HL-60/S4 (cell line): ENCODE results near the gene RXYLT1.
"Not testable (repeated sequence)": the region's sequence is repeated elsewhere in the genome, so short reads cannot be mapped to it uniquely, and the experiment has no call there.

Experiments
- in situ Hi-C: fragments of 300-500 bp; cut with MboI; formaldehyde crosslinking; loops from 2 replicates; pipeline ENCODE4 v1.14.3; 2022; ENCODE audit warnings: low sequenced_read_pairs

The RXYLT1 gene, protein sequence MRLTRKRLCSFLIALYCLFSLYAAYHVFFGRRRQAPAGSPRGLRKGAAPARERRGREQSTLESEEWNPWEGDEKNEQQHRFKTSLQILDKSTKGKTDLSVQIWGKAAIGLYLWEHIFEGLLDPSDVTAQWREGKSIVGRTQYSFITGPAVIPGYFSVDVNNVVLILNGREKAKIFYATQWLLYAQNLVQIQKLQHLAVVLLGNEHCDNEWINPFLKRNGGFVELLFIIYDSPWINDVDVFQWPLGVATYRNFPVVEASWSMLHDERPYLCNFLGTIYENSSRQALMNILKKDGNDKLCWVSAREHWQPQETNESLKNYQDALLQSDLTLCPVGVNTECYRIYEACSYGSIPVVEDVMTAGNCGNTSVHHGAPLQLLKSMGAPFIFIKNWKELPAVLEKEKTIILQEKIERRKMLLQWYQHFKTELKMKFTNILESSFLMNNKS

DNA sequence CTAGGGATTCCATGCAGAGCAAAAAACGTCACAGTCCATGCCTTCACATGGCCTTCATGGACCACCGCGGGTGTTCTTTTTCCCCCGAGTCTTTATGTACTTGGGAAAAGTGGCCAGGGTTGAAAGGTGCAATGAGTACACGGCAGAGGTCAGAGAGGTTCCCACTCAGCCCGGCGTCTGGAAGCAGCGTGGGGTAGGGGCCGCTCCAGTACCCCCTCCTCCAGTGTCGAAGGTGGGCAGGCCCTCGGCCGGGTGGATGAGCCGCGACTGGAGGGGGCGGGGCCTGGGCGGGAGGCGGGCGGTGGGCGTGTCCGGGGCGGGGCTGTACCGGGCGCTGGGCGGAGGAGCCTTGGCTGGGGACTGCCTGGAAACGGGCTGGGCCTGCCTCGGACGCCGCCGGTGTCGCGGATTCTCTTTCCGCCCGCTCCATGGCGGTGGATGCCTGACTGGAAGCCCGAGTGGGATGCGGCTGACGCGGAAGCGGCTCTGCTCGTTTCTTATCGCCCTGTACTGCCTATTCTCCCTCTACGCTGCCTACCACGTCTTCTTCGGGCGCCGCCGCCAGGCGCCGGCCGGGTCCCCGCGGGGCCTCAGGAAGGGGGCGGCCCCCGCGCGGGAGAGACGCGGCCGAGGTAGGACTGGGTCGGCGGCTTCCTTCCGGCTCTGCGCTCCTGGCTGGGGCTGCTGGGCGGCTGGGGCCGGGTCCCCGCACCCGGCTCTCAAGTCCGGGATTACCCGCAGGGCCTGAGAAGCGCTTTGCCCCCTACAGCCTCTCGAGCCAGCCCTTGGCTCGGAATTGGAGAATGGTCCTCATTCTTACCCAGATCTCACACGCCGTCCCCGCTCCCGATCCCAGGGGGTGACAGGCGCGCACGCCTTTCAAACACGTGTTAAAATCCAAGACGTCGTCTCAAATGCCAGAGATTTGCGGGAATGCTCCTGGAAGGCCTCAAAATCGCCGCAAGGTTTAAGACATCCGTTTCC, at the start of gene RXYLT1:
TSS of gene RXYLT1 (plus strand) at position 412 of the 984 bp plus-strand sequence. CDS start at position 464, 52 bp downstream.
- in situ Hi-C loops: no loop called here

DNA sequence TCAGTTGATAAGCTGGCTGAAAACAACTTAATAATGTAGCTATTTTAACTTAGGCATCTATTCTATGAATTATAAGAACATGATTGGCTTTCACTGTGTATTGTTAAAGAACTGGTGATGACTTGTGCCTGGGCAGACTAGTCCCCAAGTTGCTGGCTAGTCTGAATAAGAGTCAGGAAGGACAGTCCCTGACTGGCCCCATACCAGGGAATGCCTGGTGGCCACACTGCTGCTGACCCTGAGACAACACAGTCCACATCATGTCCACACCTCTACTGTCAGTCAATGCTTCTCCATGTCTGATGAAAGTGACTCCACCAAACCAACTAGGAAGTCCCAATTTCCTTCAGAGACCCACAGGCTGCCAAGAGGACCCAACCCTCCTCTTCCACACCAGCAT, 46.9 kb upstream of the RXYLT1 start:
- in situ Hi-C loops: not testable (repeated sequence)

DNA sequence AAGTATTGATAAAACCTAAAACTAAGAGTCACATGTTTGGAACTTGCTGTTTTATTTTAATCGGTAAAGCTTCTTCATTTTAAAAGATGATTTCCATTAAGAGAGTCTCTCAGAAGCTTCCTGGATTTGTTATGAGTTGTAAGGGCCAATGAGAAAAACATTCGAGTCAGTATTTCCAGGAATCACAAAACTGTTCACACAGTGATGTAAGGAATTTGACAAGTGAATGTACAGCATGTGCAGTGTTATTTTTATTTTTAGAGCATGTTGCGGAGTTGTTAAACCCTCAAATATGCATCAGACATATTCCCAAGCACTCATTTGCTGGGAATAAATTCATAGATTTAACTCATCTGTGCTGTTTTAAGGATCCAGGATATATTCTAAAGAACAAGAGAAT, 46.1 kb upstream of the RXYLT1 start:
- in situ Hi-C loops: not testable (repeated sequence)

DNA sequence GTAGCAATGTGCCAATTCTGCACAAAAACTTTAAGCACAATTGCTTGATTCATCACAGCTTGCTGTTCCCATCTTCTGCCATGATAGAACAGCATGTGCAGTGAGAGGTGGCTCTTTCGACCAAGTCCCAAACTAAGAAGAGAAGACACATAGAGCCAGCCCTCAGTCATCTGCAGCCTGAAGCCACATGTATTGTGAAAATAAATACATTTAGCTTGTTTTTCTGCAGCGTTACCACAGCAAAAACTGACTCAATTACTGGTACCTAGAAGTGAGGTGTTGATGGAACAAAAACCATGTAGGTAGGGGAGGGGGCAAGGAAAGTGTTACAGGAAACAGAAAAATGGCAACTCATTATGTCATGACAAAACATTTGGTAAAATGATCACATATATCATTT, 39.2 kb upstream of the RXYLT1 start:
- in situ Hi-C loops: not testable (repeated sequence)

DNA sequence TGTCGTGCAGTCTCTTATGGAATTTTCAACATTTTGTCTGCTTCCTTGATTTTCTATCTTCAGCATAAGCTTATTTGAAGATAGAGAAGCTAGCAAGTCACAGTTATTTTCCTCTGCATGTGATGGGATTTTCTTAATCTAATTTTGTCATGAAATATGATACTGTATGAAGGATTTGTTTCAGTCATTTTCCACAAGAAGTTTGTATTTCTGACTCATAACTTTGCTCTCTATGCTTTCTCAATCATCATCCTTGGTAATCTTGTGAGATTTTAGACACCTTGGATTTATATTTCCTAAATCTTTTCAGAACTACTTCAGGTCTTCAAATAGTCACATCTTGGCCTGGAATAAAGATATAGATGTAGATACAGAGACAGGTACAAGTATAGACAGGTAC, 38.3 kb upstream of the RXYLT1 start:
- in situ Hi-C loops: not testable (repeated sequence)

DNA sequence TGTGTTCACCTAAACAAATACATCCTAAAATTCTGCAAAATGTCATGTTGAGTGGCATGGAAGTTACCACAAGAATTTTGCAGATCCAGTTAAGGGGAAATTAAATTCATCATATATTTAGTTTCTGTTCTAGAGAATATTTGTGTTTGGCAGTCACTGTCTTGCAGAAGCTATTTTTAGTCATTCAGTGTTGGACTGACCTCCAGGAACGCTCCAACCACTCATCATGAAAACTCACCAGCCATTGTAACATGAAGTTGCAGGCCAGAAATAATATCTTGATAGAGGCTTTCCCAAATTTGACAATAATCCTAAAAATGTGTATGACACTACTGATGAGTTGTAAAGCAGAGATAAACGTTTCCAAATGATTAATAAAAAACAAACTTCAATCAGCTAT, 35.6 kb upstream of the RXYLT1 start:
- in situ Hi-C loops: not testable (repeated sequence)

DNA sequence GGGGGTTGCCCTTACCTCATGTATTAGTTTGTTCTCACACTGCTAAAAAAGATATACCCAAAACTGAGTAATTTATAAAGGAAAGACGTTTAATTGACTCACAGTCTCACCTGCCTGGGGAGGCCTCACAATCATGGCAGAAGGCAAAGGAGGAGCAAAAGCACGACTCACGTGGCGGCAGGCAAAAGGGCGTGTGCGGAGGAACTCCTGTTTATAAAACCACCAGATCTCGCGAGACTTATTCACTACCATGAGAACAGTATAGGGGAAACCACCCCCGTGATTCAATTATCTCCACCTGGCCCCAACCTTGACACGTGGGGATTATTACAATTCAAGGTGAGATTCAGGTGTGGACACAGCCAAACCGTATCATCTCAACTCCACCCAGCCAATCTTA, 33.2 kb upstream of the RXYLT1 start:
- in situ Hi-C loops: not testable (repeated sequence)

DNA sequence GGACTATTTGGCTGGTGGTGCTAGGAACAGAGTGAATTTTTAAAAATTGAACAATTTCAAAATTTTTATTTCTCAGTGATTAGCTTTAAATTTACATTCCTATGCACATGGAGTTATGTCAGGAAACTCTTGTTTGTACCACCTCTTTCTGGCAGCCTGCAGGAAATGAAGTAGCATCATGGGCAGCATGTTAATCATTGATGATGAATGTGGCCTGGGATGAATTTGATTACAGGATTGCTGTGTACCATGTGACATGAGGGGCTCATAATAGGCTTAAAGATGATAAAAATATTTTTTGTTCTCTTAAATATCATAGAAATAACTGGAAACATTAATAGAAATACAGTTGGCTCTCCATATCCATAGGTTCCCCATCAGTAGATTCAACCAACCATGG, 32.6 kb upstream of the RXYLT1 start:
- in situ Hi-C loops: not testable (repeated sequence)

DNA sequence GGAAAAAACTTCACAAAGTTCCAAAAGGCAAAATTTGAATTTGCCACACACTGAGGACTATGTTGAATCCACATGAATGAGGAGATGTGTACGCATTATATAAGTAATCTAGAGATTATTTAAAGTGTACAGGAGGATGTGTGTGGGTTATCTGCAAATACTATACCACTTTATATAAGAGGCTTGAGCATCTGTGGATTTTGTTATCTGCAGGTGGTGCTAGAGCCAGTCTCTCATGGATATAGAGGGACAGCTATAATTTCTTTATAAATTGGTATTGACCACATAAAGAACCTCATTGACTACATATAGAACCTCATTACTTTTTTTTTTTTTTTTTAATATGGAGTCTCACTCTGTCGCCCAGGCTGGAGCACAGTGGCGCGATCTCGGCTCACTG, 32.2 kb upstream of the RXYLT1 start:
- in situ Hi-C loops: no loop called here

DNA sequence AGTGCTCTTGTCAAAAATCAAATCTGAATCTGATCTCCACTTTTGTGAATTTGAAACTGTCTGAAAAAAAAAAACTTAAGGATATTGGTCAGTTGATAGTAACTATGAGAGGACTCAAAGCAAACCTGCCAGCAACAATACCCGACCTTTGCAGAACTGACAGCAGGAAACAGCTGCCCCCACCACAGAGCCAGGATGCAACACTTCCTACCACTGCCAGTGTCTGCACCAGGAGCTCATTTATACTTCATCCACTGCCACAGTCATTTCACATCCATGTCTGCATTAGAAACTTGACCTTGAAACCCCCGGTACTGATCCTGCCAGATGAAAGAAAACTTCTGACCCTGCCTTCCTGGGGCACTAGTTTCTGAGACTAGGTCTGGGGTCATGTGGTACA, 27.4 kb upstream of the RXYLT1 start:
- in situ Hi-C loops: no loop called here

DNA sequence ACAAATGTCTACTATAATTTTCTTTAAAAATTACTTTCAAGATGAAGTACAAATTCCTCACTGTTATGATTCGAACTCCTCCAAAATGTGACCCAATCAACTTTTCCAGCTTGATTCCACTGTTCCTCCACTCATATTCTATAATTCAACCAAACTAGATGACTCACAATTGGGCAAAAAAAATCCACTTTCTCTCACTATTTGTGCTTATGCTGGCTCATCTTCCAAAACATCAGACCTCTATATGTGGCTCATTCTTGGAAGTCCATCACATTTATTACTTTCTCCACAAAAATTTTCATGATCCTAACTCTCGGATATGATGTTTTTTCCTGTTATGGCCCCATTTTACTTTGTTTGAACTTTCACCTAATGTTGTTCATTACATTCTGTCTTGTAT, 26.9 kb upstream of the RXYLT1 start:
- in situ Hi-C loops: no loop called here

DNA sequence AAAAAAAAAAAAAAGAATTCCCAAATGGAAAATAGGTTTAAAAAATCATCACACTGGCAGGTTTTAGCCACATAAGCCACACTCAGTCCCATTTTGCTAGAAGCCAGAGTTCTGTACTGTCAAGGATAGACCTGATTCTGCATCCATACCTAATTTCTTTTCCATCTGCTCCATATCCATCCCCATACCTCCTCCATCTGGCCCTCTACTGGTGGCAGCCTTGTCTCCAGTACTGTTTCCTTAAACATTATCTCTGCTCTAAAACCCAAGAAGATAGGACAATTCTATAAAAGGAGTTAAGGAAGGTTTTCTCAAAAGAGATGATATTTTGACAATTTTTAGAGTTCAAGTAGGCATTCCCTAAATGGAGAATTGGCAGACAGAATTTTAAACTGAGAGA, 26.0 kb upstream of the RXYLT1 start:
- in situ Hi-C loops: no loop called here

DNA sequence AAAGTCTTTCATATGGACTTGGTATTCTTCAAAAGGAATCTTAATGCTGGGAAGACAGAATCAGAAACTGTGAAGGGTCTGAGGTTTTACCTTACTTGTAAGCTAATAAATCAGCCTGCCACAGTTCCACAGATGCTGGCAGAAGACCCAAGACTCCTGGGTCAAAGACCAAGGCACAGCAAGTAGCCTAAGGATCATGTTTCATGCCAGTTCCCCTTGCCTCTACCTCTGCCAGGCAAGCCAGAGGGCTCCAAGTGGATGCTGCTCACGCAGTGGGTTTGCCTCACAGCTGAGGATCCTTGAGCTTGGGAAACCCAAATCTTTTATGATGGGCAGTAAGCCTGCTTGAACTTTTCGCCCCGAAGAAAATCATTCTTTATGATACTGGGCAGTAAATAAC, 15.2 kb upstream of the RXYLT1 start:
- in situ Hi-C loops: no loop called here

DNA sequence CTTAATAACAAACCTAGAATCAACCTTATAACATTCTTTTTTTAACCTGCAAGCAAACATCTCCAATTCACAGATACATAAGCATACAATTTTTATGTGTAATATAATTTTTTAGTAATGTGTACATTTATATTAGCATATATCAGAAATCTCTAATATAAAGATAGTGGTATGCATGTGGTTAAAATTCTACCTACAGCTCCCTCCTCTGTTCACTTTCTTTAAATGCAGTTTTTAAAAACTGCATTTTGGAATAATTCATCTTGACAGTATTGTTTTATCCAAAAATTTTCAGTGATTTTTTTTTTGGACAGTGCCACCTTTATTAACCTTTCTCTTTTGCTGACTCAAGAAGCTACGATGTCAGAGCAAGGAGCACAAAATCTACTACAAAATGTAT, 13.2 kb upstream of the RXYLT1 start:
- in situ Hi-C loops: no loop called here

DNA sequence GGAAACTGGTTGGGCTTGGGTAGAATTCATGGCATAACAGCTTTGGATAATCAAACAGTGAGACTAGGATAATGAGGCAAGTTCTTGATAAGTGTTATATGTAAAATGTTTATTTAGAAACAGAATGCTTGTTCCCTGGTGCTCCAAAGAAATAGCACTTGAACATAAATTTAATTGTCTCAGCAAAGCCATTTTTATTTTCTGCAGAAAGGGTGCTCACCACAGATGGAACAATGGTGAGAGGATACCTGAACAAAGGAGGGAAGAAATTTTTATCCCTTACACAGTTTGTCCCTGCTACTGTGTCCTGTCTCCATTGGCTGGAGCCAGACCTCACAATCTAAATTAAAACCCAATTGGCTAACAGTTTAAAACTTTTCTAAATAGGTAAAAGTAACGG, 9.3 kb upstream of the RXYLT1 start:
- in situ Hi-C loops: no loop called here

DNA sequence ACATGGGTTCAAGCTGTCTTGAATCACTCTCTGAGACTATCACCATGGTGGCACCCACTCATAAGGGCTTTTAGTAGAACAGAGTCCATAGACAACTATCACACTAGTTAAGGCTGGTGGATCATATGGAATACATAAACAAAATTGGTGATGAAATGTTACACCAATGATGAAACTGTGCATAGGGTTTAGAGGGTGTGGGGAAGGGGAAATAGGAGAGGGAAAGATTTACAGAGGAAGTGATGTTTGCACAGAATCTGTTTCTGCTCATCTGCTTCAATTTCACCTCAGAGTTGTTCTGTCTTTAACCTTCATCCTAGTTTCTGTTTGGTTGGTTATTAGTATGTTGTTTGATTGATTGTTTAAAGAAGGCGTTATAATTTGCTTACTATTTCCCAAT, 2.4 kb upstream of the RXYLT1 start:
- in situ Hi-C loops: no loop called here

DNA sequence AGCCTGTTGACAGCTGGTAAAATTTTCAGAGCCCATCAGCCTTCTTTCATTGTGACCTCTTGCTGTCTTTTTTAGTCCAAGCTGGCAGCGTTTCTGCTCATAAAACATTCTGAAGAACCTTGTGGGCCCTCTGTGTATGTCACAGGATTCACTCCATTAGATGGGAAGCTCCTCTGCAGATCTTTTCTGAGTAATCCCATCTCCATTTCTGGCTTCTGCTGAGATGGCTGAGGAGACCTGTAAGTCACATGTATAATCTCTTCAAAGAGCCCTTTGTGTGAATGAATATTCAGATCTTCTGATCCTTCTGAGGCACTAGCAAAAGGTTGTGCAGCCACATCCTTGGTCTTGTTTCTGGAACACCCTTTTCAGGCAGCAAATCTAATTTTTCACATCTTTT, 2.8 kb downstream of the RXYLT1 start:
- in situ Hi-C loops: no loop called here

DNA sequence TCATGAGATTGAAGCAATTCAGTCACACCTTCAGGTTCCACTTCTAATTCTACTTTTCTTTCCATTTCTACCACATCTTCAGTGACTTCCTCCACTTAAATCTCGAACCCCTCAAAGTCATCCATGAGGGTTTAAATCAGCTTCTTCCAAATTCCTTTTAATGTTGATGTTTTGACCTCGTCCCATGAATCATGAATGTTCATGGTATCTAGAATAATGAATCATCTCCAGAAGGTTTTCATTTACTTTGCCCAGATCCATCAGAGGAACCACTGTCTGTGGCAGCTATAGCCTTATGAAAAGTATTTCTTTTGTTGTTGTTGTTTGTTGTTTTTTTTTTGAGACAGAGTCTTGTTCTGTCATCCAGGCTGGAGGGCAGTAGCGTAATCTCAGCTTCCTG, 7.6 kb downstream of the RXYLT1 start:
- in situ Hi-C loops: no loop called here

DNA sequence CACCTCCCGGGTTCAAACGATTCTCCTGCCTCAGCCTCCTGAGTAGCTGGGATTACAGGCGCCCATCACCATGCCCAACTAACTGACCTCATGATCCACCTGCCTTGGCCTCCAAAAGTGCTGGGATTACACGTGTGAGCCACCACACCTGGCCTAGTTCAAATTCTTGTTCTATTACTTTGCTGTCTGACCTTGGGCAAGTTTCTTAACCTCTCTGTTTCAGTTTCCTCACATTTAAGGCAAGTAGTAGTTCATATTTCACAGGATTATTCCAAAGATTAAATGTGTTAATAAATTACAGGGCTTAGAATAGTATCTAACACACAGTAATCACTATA, 10.9 kb downstream of the RXYLT1 start:
- in situ Hi-C loops: no loop called here

DNA sequence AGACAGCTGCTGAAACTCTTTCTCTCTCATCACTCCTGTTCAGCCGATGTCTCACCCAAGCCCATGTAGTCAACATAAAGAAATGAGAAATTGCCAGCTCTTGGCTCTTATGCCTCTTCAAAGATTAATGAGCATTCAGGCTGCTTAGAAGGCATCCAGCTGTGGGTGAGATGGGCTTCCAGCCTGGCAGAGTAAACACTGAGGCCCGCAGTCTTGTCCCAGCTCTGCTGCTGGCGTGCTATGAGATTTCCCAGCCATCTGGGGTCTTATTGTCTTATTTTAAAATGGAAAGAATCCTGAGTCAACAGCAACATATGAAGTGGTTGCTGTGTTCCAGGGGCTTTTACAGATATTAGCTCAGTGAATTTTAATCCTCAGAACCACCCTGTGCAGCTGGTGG, 12.6 kb downstream of the RXYLT1 start:
- in situ Hi-C loops: no loop called here

DNA sequence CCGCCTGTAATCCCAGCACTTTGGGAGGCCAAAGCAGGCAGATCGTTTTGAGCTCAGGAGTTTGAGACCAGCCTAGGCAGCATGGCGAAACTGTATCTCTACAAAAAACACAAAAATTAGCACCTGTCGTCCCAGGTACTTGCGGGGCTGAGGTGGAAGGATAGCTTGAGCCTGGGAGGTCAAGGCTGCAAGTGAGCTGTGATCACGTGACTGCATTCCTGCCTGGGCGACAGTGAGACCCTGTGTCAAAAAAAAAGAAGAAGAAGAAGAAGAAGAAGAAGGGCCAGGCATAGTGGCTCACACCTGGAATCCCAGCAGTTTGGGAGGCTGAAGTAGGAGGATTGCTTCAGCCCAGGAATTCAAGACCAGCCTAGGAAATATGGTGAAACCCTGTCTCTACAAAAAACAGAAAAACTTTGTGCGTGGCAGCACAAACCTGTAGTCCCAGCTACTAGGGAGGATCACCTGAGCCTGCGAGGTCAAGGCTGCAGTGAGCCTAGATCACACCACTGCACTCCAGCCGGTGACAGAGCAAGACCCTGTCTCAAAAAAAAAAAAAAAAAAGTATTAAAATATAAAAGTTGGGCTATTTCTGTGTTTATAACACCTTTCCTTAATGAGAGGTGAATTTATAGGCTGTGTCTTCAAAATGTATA, 15.5 kb downstream of the RXYLT1 start:
- in situ Hi-C loops: no loop called here
